H1 (cell line): ENCODE measurements around the gene GFRA3. TPM values are rescaled to one million over a fixed set of nuclear protein-coding genes. Genes with fewer than 3 reads are reported as not detected.

Experiments used
- BCL11A ChIP-seq, 2 experiments: IDR thresholded peaks; one replicate each; pipeline ENCODE4 v1.6.1; 2011; ENCODE audit warnings: low read depth in 2 of 2, low read length in 2 of 2, mild to moderate bottlenecking in 2 of 2
- CBX8 ChIP-seq: fragments of 300-800, 300-1000 bp; sonication (generic); IDR thresholded peaks from 2 replicates; pipeline ENCODE4 v1.7.1; 2016; ENCODE audit warnings: low read depth, low read length, borderline replicate concordance
- CEBPB ChIP-seq: IDR thresholded peaks from 2 replicates; pipeline ENCODE4 v1.6.1; 2012; ENCODE audit warnings: low read depth, low read length
- CHD1 ChIP-seq: IDR thresholded peaks from 2 replicates; pipeline ENCODE4 v1.6.1; 2012; ENCODE audit warnings: low read depth, low read length, improper control_type of control experiment
- CHD2 ChIP-seq: IDR thresholded peaks from 2 replicates; pipeline ENCODE4 v1.6.1; 2012; ENCODE audit warnings: low read length, improper control_type of control experiment
- EGR1 ChIP-seq: IDR thresholded peaks from 2 replicates; pipeline ENCODE4 v1.6.1; 2011; ENCODE audit warnings: low read depth, low read length, borderline replicate concordance
- GTF2F1 ChIP-seq: IDR thresholded peaks from 2 replicates; pipeline ENCODE4 v1.6.1; 2012; ENCODE audit warnings: low read depth, low read length, improper control_type of control experiment, borderline replicate concordance
- JUN ChIP-seq: IDR thresholded peaks from 2 replicates; pipeline ENCODE4 v1.6.1; 2011; ENCODE audit warnings: low read depth, mild to moderate bottlenecking, improper control_type of control experiment, low read length
- KDM1A ChIP-seq: fragments of 200-600, 300-600 bp; sonication (generic); IDR thresholded peaks from 2 replicates; pipeline ENCODE4 v1.7.1; 2016; ENCODE audit warnings: mild to moderate bottlenecking, low read length, borderline replicate concordance
- KDM5A ChIP-seq: fragments of 200-600 bp; IDR thresholded peaks from 2 replicates; pipeline ENCODE4 v1.7.1; 2012; ENCODE audit warnings: mild to moderate bottlenecking, low read length, inconsistent platforms, mixed read lengths
- NRF1 ChIP-seq: IDR thresholded peaks from 2 replicates; pipeline ENCODE4 v1.6.1; 2011; ENCODE audit warnings: mild to moderate bottlenecking, low read depth, low read length, improper control_type of control experiment
- PHF8 ChIP-seq: fragments of 200-600 bp; sonication (generic); conservative IDR thresholded peaks from 2 replicates; pipeline ENCODE4 v1.7.1; 2012; ENCODE audit warnings: low read depth, mild to moderate bottlenecking, inconsistent platforms, low read length, moderate library complexity
- POLR2AphosphoS5 ChIP-seq: IDR thresholded peaks from 2 replicates; pipeline ENCODE4 v1.6.1; 2011; ENCODE audit warnings: low read depth, low read length
- POU5F1 ChIP-seq: IDR thresholded peaks from 2 replicates; pipeline ENCODE4 v1.6.1; 2011; ENCODE audit warnings: low read depth, mild to moderate bottlenecking, low read length, moderate library complexity
- RBBP5 ChIP-seq: IDR thresholded peaks from 2 replicates; pipeline ENCODE4 v1.7.1; 2012; ENCODE audit warnings: low read depth, mild to moderate bottlenecking, inconsistent platforms, low read length, moderate library complexity, borderline replicate concordance
- RFX5 ChIP-seq: IDR thresholded peaks from 2 replicates; pipeline ENCODE4 v1.6.1; 2011; ENCODE audit warnings: low read depth, low read length, improper control_type of control experiment, borderline replicate concordance
- TAF1 ChIP-seq: IDR thresholded peaks from 2 replicates; pipeline ENCODE4 v1.6.1; 2011; ENCODE audit warnings: mild to moderate bottlenecking, low read depth, low read length
- TAF7 ChIP-seq: optimal IDR thresholded peaks from 2 replicates; pipeline ENCODE3; 2011; ENCODE audit warnings: low read depth, mild to moderate bottlenecking, inconsistent platforms, low read length, moderate library complexity, borderline replicate concordance
- TEAD4 ChIP-seq: IDR thresholded peaks from 2 replicates; pipeline ENCODE4 v1.6.1; 2012; ENCODE audit warnings: low read depth, low read length, inconsistent platforms, mixed read lengths
- YY1 ChIP-seq: IDR thresholded peaks from 2 replicates; pipeline ENCODE4 v1.6.1; 2011; ENCODE audit warnings: low read depth, mild to moderate bottlenecking, low read length
- polyA plus RNA-seq, 7 experiments: library from polyadenylated mRNA; depleted of rRNA in 3 of 7; stranded (reverse) in 5 of 7; unstranded in 2 of 7; fragments of >200 nt in 5 of 7; fragments of 200-250 nt in 2 of 7; gene quantifications; 1 replicate in 5 of 7; 2 replicates in 1 of 7; 4 replicates in 1 of 7; pipeline versions ENCODE4 v1.2.1 to v1.2.3, GENCODE V29; 2011 to 2013; ENCODE audit warnings: missing spikeins in 2 of 7, mixed read lengths in 2 of 7
- total RNA-seq: library from RNA; stranded (reverse); fragmentation: NEBNext Ultra II Directional; extraction: Animal tissue kit (Norgen Biotek cat#: 25700); gene quantifications from 2 replicates; pipeline ENCODE4 v1.2.1, GENCODE V29; 2021
- TF ChIP-seq, protein P1 (sequence below): IDR thresholded peaks from 2 replicates; pipeline ENCODE4 v1.6.1; 2012; ENCODE audit warnings: inconsistent platforms
- TF ChIP-seq, protein P2 (sequence below): IDR thresholded peaks from 2 replicates; pipeline ENCODE4 v1.6.1; 2012; ENCODE audit warnings: inconsistent platforms
- TF ChIP-seq, protein P3 (sequence below): IDR thresholded peaks from 2 replicates; pipeline ENCODE4 v1.6.1; 2011; ENCODE audit warnings: low read length, improper control_type of control experiment

The GFRA3 gene
- total and polyA plus RNA-seq, 2 of the 8 experiments (the other 6 are each of a cell fraction or from before 2014, with no cell fraction given) = 0.88 to 3.4 TPM

DNA sequence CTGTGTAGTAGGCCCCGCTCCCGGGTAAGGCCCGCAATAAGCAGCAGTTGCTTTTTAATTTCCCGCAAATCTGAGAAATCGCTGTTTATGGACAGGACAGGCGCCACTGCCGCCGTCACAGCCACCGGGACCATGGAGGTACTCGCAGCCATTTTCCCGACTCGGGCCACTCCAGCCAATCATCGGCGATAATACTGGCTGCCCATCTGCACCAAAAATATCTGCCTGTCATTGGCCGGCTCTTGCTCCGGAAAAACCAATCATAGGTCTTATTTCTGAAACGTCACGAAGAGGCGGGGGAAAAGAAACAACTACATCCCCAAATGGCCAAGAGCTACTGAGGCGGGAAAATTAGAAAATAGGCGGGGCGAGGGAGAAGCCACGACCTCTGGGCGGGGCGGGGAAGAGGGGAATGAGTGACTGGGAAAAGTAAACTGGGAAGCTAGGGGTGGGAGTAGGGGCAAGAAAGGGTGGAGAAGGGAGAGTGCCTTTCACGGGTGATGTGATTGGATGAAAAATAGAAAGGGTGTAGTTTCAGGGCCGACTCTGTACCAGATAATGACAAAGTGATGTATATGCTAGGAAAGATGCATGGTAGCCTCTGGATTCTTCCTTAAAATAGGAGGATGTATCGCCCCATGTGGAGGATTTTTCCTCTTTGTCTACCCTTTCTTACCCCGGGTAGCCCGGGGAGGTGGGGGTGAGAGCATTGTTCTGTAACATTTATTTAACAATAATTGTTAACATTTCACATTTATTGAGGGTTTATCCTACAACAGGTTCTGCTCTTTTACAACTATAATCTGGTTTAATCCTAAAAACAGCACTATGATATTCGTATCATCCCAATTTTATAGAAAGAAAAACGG lies 61.0 kb downstream of the GFRA3 start, which contains the start of gene CDC23 (continued):
- TF ChIP-seq GTF2F1 (no peak), CBX8 (no peak), JUN (no peak), POU5F1 (no peak), TAF1 (peak; percentile 92), RFX5 (no peak), KDM1A (no peak), CHD1 (no peak), PHF8 (peak; percentile 96), YY1 (peak; percentile 96), KDM5A (peak; percentile 98), TEAD4 (no peak), EGR1 (no peak), RBBP5 (no peak), BCL11A (IDR thresholded peaks at IDR 0.05; ENCODE audit: low read depth in 2 of 2, low read length in 2 of 2) (no peak), NRF1 (no peak), TAF7 (peak; percentile 60), POLR2AphosphoS5 (peak; percentile 86), CEBPB (no peak), CHD2 (peak; percentile 77)
- TF ChIP-seq, protein P1, sequence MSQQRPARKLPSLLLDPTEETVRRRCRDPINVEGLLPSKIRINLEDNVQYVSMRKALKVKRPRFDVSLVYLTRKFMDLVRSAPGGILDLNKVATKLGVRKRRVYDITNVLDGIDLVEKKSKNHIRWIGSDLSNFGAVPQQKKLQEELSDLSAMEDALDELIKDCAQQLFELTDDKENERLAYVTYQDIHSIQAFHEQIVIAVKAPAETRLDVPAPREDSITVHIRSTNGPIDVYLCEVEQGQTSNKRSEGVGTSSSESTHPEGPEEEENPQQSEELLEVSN = peak; percentile 64
- TF ChIP-seq, protein P2, sequence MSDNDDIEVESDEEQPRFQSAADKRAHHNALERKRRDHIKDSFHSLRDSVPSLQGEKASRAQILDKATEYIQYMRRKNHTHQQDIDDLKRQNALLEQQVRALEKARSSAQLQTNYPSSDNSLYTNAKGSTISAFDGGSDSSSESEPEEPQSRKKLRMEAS = no peak; the same call in 1 of the 2 replicates
- TF ChIP-seq, protein P3, sequence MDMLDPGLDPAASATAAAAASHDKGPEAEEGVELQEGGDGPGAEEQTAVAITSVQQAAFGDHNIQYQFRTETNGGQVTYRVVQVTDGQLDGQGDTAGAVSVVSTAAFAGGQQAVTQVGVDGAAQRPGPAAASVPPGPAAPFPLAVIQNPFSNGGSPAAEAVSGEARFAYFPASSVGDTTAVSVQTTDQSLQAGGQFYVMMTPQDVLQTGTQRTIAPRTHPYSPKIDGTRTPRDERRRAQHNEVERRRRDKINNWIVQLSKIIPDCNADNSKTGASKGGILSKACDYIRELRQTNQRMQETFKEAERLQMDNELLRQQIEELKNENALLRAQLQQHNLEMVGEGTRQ = no peak
